ENCODE results near the gene HOXB9.

The HOXB9 gene

DNA sequence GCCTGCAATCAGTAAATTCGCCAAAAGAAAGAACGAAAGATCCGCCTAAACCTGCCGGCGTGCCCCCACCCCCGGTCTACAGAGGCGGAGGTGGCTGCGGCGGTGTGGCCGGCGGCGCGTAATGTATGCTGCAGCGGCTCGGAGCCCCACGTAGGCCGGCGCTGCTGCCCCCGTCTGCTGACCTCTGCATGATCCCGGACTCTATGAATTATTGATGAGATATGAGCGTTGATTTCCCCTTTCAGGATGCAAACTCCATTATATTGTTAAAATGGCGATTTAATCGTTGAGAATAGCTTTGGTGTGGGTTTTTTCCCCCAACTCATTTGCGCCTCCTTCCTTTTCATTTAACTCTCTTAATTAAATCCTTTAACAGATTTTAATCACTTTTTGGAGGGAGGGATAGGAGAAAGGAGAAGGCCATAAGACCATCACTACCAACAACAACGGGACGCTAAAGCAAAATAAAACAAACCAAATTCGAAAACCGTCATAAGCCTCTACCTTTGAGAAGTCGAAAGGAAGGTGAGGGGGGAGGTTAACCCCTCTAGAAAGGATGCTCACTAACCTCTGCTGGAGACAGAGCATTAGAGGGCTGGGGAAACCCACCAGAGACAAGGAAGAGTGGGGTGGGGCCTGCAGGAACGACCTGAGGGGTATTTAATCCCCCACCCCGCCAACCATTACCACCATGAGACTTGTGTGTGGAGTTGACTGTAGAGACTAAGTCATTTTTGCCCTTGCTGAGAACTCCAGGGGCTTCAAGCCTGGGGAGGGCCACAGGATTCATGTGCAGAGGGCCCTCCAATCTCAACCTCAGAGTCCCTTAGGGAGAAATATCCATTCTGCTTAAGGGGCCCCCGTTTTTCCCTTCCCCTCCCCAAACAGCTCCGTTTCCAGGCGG lies 39.6 kb downstream of the HOXB9 start:
- TF ChIP-seq CTCF (IDR thresholded peaks at IDR 0.05; ENCODE audit: poor library complexity, severe bottlenecking) = no peak
- Histone ChIP-seq H3K36me3 (ENCODE audit: low read depth) (no peaks in the 10 kb centered on the region), H3K27ac (ENCODE audit: poor library complexity, severe bottlenecking) (no peak overlapping the region), H3K27me3 (ENCODE audit: insufficient read depth, poor library complexity, severe bottlenecking) (no peaks in the 10 kb centered on the region), H3K4me3 (ENCODE audit: severe bottlenecking) (no peak overlapping the region), H3K4me1 (ENCODE audit: insufficient read depth, poor library complexity, severe bottlenecking) (peaks cover 6% of the 10 kb centered on the region), H3K9me3 (ENCODE audit: severe bottlenecking) (no peaks in the 10 kb centered on the region)
- ATAC-seq (ENCODE audit: low read depth) = no peak
- DNase-seq (ENCODE audit: low spot score) = no peak

DNA sequence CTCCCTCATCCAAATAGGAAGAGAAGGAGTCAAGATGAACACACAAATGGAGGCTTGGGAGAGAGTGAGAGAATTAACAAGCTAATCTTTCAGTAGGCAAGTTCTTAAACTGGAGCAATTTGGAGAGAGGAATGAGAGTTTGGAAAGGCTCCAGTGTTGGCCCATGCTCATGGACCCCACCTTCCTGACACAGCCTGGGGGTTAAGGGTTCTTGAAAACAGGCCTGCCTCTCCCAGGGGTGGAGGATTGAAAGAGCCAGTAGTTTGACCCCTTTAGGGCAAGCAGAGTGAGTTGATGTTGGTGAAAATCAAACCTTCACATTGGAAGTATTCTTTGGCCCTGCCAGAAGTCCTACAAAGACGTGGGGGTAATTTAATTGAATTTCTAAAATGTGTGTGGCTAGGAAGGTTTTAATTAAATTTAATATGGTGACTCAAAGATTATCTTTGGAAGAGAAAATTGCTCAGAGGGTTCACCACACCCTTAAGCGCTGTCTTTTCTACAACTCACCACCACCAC lies 41.9 kb downstream of the HOXB9 start:
- no peaks in the 10 kb centered on the region for H3K27me3 ChIP-seq (ENCODE audit: insufficient read depth, poor library complexity, severe bottlenecking)

DNA sequence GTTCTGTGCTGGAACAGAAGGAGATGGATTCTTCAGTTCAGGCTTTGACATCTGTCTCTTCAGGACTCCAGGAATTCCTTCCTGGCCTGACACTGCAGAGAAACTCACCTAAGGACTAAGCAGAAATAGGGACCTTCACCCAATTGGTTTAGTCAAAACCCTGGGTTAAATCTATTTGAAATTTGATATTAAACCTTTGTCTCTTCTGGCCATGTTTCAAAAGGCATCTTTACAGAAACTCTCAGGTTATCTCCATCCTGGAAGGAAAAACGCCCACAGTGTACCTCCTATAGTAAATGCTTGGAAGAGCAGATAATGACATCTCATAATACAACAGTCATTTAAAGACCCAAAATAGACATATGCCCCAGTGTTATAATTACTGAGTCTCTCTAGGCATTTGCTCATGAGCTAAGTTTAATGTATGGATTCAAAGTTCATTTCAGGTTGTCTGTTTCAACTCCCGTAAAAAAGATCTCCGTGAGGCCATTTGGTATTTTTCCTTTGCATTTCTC lies 42.4 kb downstream of the HOXB9 start:
- H3K4me3 ChIP-seq (ENCODE audit: severe bottlenecking) = no peak overlapping the region
- H3K27ac ChIP-seq (ENCODE audit: poor library complexity, severe bottlenecking) = no peak overlapping the region
- H3K9me3 ChIP-seq (ENCODE audit: severe bottlenecking) = no peaks in the 10 kb centered on the region
- ATAC-seq (ENCODE audit: low read depth) (no peak), DNase-seq (ENCODE audit: low spot score) (no peak)
- H3K4me1 ChIP-seq (ENCODE audit: insufficient read depth, poor library complexity, severe bottlenecking) = peaks cover 6% of the 10 kb centered on the region
- no peaks in the 10 kb centered on the region for H3K36me3 ChIP-seq (ENCODE audit: low read depth)
- no peak for TF ChIP-seq CTCF (IDR thresholded peaks at IDR 0.05; ENCODE audit: poor library complexity, severe bottlenecking)
- H3K27me3 ChIP-seq (ENCODE audit: insufficient read depth, poor library complexity, severe bottlenecking) = no peaks in the 10 kb centered on the region

More for the DNA sequence above, 41.9 kb downstream of the HOXB9 start:
- ATAC-seq (ENCODE audit: low read depth) (no peak), DNase-seq (ENCODE audit: low spot score) (no peak)
- no peaks in the 10 kb centered on the region for H3K9me3 ChIP-seq (ENCODE audit: severe bottlenecking)
- no peak overlapping the region for H3K4me3 ChIP-seq (ENCODE audit: severe bottlenecking)
- peaks cover 6% of the 10 kb centered on the region for H3K4me1 ChIP-seq (ENCODE audit: insufficient read depth, poor library complexity, severe bottlenecking)
- no peak for TF ChIP-seq CTCF (IDR thresholded peaks at IDR 0.05; ENCODE audit: poor library complexity, severe bottlenecking)
- H3K27ac ChIP-seq (ENCODE audit: poor library complexity, severe bottlenecking) = no peak overlapping the region
- no peaks in the 10 kb centered on the region for H3K36me3 ChIP-seq (ENCODE audit: low read depth)

- Histone ChIP-seq H3K27ac (ENCODE audit: poor library complexity, severe bottlenecking) (no peak overlapping the region), H3K9me3 (ENCODE audit: severe bottlenecking) (no peaks in the 10 kb centered on the region), H3K36me3 (ENCODE audit: low read depth) (no peaks in the 10 kb centered on the region), H3K4me1 (ENCODE audit: insufficient read depth, poor library complexity, severe bottlenecking) (peaks cover 5% of the 10 kb centered on the region), H3K4me3 (ENCODE audit: severe bottlenecking) (no peak overlapping the region), H3K27me3 (ENCODE audit: insufficient read depth, poor library complexity, severe bottlenecking) (no peaks in the 10 kb centered on the region)
- DNase-seq (ENCODE audit: low spot score) (no peak), ATAC-seq (ENCODE audit: low read depth) (no peak)
- TF ChIP-seq CTCF (IDR thresholded peaks at IDR 0.05; ENCODE audit: poor library complexity, severe bottlenecking) = no peak
Measured at GRCh38 chr17:48582750-48583069, 43.4 kb downstream of the HOXB9 start.

Measured in RWPE2 (cell line).